ENCODE results near the gene UNC5A.

The UNC5A gene

GRCh38 chr5:176810081-176810597 lies at the start of gene UNC5A:
Gene UNC5A, plus strand, starts transcription at chr5:176810559. Its CDS starts 192 bp downstream, at chr5:176810751.
- FAIRE-seq, result no peak

GRCh38 chr5:176761755-176762154 lies 48.6 kb upstream of the UNC5A start:
- no peak for FAIRE-seq

GRCh38 chr5:176762489-176762888 lies 47.9 kb upstream of the UNC5A start:
- FAIRE-seq, result no peak

DNA sequence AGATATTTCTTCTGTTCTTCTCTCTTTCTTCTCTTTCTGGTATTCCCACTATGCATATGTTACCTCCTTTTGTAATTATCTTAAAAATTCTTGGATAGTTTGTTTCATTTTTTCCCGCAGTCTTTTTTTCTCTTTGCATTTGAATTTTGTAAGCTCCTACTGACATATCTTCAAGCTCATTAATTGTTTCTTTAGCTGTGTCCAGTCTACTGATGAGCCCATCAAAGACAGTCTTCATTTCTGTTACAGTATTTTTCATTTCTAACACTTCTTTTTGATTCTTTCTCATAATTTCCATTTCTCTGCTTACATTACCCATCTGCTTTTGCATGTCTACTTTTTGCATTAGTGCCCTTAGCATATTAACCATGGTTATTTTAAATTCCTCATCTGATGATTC lies 44.7 kb upstream of the UNC5A start:
- no peak for FAIRE-seq

DNA sequence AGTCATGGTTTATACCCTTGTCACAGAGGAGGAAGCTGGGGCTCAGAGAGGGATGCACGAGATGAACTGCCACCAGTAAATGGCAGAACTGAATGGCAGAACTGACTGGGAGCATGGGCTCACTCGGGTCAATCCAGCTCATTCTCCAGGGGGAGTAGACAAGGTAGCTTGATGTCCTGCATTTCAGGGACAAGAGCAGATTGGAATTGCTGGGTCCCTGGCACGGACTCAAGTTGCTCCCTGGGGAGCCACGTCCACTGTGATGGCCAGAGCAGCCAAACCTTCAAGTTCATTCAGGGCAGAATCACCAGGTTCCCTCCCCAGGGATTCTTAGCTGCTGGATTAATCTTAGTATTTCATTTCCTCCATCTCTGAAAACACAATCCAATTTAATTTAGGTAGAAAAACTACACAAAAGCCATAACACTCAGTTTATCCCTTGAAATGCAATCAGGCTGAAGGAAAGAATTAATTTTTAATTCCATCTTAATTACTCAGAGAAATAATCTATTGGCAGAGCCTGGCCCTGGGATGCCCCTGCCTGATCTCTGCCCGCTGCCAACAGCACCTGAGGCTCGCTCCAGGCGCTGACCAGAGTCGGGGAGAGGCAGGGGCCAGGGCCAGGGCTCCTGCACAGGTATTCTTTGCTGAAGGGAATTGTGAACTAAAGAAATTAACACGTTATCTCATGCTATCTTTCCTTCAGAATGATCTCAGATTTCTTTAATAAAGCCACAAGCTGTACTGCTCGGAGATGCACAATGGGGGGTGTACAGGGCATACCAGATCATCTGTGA lies 42.0 kb upstream of the UNC5A start:
- FAIRE-seq, result no peak

GRCh38 chr5:176769911-176770310 lies 40.4 kb upstream of the UNC5A start:
- no peak for FAIRE-seq

DNA sequence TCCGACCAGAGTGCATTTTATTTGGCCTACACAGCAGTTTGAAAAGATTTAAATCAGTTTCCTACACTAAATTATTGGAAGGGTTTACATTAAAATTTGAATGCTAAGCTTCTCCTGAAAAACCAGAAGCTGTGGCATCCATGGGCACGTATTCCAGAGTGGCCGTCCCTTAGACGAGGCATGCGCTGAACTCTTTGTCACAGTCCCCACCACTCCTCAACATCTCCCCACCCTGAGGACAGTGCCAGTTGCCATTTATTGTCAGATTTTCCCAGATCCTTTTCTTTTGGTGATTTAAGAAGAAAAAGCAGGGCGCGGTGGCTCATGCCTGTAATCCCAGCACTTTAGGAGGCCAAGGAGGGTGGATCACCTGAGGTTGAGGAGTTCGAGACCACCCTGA lies 39.9 kb upstream of the UNC5A start:
- FAIRE-seq, result no peak

DNA sequence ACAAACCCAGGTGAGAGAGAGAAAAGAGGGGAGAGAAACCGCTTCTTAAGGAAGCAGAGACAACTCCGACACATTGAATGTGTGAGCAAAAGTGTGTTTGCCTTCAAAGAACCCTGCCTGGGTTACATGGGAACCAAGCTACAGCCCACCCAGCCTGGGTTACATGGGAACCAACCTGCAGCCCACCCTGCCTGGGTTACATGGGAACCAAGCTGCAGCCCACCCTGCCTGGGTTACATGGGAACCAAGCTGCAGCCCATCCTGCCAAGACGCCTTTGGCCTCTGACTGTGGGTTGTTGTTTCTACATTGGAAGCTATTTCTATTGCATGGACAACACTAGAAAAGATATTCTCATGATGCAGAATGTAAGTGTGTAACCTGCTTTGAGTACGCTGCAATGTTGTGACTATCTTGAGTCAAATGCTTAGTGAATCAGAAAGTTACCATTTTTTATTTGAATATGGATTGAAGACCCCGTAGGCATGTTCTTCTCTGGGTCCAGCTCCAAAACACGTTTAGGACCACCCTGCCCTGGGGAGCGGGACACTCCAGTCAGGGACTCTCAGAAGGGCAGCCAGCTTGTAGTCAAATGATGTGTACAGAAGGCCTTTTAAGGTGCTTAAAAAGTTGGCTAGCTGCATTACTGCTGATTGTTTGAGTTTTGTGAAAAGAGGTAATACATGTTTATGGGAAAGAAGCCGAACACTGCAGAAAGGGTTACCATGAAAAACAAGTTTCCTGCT lies 39.1 kb upstream of the UNC5A start:
- no peak for FAIRE-seq

- FAIRE-seq, result no peak
Measured at GRCh38 chr5:176772271-176773210, 37.8 kb upstream of the UNC5A start.

DNA sequence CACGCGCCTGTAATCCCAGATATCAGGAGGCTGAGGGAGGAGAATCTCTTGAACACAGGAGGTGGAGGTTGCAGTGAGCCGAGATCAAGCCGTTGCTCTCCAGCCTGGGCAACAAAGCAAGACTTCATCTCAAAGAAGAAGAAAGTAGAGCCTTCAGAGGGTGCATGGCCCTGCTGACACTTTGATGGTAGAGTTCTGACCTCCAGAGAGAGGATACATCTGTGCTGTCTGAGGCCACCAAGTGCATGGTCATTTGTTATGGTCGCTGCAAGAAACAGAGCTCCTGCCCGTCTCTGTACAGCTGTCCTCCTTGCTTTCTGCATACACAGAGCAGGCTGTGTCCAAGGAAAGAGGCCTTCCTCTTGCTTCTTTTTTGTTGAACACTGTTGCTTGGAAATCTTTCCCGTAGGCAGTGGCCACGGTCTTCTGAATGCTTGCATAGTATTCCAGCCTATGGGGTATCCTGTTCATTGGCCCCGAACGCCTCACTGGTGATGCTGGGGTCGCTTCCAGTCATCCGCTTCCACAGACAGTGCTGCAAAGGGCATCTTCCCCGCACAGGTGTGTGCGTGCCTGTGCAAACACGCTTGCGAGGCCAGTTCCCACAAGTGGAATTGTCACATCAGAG lies 36.8 kb upstream of the UNC5A start:
- no peak for FAIRE-seq

- FAIRE-seq, result no peak
Measured at GRCh38 chr5:176774216-176775171, 35.9 kb upstream of the UNC5A start.

GRCh38 chr5:176775409-176775808 lies 35.0 kb upstream of the UNC5A start:
- FAIRE-seq, result no peak

GRCh38 chr5:176776141-176776865 lies 34.1 kb upstream of the UNC5A start:
- no peak for FAIRE-seq

DNA sequence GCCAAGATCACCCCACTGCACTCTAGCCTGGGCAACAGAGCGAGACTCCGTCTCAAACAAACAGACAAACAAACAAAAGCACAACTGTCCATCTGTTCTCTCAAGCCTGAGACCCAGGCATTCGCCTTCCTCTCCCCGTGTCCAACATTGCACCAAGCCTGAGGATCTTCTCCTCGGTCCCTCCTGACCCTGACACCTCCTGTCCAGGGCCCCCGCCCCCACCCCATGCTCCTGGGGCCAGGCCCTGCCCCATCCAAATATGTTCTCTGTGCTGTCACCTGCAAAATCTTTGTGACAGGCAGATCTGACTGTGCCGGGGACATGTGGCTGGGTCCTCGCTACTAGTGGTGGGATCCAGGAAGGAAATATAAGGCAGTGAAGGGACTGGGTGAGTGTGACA lies 33.4 kb upstream of the UNC5A start:
- no peak for FAIRE-seq

GRCh38 chr5:176778921-176779465 lies 31.4 kb upstream of the UNC5A start:
- no peak for FAIRE-seq

DNA sequence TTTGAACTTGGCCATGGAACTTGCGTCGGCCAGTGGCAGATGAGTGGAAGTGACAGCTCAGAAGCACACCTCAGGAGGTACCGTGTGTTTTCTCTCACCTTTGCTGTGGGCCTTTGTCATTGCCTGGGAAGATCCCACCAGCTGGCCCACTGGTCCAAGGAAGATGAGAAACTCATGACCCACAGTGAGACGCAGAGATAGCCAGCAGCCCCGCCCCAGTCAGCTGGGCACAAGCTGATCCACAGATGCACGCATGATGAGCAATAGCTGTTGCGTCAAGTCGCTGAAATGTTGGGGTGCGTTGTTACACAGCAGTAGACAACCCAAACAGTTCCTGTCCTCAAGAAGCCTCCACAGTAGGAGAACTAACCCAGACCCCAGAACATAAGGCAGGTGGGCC lies 30.8 kb upstream of the UNC5A start:
- no peak for FAIRE-seq

GRCh38 chr5:176780176-176781053 lies 29.9 kb upstream of the UNC5A start:
- no peak for FAIRE-seq

DNA sequence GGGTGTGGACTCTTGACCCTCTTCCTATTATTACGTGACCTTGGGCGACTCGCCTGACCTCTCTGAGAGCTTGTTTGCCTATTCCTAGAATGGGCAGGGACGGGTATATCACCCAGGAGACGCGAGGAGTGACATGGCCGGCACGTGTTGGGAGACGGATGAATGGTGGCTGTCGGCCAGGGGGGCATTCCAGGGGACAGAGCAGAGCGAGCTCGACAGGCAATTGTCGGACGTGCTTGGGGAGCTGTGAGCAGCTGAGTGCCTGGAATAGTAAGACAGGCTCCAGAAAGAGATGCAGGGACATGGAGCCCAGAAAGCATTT lies 29.3 kb upstream of the UNC5A start:
- no peak for FAIRE-seq
